Fibroblast of the aortic adventitia (primary cell): ENCODE measurements around the gene TFDP3. TPM values are rescaled to one million over a fixed set of nuclear protein-coding genes. Genes with fewer than 3 reads are reported as not detected.

ENCODE experiments used
- DNase-seq: peaks from one replicate; pipeline ENCODE4 v3.0.0-alpha.2; 2010; ENCODE audit warnings: low read depth
- H3K4me3 ChIP-seq: 2 replicates; pipeline ENCODE4 v1.5.1; 2011; ENCODE audit warnings: low read depth, mild to moderate bottlenecking, control low read depth, low read length, moderate library complexity
- total RNA-seq: library from RNA; depleted of rRNA; stranded (reverse); fragments of >200 nt; gene quantifications from 2 replicates; pipeline ENCODE4 v1.2.3, GENCODE V29; 2012; ENCODE audit warnings: low replicate concordance
- TF ChIP-seq, protein P1 (sequence below): IDR thresholded peaks from 2 replicates; pipeline ENCODE4 v1.5.1; 2011; ENCODE audit warnings: mild to moderate bottlenecking, low read length, control low read depth, inconsistent platforms; ENCODE audit not compliant: insufficient read depth

Gene TFDP3
- total RNA-seq, 1 donor = not detected

DNA sequence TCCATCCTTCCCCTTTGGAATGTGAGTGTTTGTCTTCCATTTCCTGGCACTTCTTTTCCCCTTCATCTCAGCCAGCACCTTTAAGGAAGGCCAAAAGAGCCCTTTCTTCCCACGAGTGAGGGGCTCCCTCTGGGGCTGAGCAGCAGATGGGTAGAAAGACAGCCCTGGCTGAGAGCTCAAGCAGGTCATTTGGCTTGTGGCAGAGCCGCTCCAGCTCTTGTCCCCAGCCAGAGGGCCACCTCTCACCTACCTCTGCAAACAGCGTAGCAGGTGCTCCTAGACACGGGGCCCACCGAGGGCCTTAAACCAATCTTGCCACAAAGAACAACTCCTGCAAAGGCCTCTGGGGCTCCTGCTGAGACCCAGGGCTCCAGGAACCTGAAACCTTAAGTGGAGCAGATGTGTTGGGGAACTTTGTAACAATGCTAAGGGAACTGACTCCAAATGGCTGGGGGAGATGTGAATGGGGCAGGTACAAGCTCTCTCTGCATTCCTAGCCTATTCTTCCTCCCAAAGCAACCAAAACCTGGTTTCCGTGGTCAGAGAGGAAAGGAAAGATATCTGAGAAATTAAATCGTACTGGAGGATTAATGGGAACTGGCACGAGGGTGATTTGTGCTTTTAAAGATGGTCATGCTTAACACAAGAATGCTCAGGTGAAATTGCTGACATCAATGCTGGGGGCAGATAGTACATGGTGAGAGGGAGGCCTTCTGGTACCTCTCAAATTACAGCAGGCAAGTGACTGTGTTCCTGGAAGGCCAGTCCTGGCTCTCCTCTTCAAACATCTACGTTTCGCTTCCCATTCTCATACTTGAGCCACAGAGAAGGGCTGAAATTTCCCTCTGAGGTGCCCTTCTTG lies 27.0 kb downstream of the TFDP3 start:
- DNase-seq = no peak
- H3K4me3 ChIP-seq = no peak overlapping the region
- TF ChIP-seq, protein P1, sequence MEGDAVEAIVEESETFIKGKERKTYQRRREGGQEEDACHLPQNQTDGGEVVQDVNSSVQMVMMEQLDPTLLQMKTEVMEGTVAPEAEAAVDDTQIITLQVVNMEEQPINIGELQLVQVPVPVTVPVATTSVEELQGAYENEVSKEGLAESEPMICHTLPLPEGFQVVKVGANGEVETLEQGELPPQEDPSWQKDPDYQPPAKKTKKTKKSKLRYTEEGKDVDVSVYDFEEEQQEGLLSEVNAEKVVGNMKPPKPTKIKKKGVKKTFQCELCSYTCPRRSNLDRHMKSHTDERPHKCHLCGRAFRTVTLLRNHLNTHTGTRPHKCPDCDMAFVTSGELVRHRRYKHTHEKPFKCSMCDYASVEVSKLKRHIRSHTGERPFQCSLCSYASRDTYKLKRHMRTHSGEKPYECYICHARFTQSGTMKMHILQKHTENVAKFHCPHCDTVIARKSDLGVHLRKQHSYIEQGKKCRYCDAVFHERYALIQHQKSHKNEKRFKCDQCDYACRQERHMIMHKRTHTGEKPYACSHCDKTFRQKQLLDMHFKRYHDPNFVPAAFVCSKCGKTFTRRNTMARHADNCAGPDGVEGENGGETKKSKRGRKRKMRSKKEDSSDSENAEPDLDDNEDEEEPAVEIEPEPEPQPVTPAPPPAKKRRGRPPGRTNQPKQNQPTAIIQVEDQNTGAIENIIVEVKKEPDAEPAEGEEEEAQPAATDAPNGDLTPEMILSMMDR = no peak

DNA sequence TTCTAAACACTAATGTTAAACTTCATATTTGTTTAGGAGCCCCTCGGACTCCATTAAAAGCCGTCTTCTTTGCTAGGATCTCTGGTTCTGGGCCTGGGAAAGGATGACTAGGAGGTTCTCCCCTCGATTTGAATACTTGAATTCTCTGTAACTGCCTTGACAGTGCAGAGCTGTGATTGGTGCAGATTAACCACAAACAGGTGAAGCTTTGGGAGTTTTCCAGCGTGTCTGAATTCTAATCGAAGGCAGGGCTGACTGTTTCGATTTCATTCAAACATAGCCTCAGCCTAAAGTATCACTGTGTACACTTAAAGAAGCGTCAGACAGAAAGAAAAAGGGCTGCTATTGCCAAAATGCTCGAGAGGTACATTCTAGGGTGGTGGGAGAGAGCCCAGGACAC lies 29.0 kb downstream of the TFDP3 start:
- no peak overlapping the region for H3K4me3 ChIP-seq
- DNase-seq = no peak
- TF ChIP-seq, protein P1 = no peak

DNA sequence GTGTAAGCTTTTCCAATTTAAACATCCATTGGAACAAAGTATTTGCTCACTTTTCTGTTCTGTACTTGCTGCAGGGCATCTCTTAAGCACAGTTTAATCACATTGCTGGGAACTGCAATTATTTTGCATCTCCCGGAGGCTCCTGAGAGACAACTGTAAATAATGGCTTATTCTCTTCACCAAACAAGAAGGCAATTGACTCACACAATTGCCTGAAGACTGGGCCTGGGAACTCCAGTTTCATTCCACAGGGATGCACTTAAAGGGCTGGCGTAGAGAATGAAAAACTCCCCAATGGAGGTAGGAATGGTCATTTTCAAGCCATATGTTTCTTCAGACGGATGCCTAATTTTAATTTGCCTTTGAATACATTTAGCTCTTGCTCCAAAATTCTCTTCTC lies 29.5 kb downstream of the TFDP3 start:
- no peak overlapping the region for H3K4me3 ChIP-seq
- DNase-seq = no peak
- TF ChIP-seq, protein P1 = no peak

DNA sequence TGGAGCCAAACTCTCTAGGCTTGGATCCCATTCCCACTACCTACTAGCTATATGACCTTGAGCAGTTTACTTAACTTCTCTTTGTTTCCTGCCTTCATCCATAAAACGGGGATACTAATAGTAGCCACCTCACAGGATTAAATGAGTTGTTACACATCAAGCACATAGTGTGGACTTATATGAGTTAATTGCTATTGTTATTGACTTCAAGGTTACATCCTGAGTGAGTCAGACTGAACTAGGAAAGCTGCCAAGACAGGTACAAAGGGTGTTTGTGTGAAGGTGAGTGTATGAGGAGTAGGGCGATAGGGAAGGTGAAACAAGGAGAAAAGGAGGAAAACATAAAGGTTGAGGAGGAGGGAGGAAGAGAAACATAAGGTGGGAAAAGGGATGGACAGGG lies 32.2 kb downstream of the TFDP3 start:
- no peak overlapping the region for H3K4me3 ChIP-seq
- DNase-seq = no peak
- TF ChIP-seq, protein P1 = no peak

DNA sequence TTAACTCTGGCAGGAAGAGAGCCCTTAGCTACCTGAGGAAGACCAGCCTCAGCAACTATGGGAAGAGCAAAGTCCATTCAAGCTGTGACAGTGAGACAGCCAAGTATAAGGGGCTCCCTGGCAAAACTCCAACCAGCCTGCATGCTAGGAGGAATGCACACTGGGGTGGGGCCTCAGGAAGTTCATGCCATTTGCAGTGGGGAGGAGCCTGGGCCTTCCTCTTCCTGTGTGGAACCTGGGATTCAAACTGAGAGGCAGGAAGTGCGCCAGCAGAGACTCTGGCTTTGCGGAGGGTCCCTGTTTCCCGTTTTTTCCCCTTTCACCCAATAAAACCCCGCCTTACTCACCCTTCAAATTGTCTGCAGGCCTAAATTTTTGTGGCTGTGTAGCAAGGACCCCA lies 33.0 kb downstream of the TFDP3 start:
- TF ChIP-seq, protein P1 = no peak
- H3K4me3 ChIP-seq = no peak overlapping the region
- no peak for DNase-seq

GRCh38 chrX:133183806-133184205 lies 34.3 kb downstream of the TFDP3 start:
- no peak overlapping the region for H3K4me3 ChIP-seq
- TF ChIP-seq, protein P1 = no peak
- DNase-seq = no peak
